HG02981 (cell line): ENCODE data around the gene APLP1.
"Not testable (repeated sequence)": the region's sequence is repeated elsewhere in the genome, so short reads cannot be mapped to it uniquely, and the experiment has no call there.

Experiments used
- ATAC-seq: cut with Tn5 transposase; IDR thresholded peaks from one replicate; pipeline ENCODE4 v1.9.1; 2021; ENCODE audit warnings: mild to moderate bottlenecking, moderate library complexity; ENCODE audit not compliant: unreplicated experiment

APLP1 gene

DNA sequence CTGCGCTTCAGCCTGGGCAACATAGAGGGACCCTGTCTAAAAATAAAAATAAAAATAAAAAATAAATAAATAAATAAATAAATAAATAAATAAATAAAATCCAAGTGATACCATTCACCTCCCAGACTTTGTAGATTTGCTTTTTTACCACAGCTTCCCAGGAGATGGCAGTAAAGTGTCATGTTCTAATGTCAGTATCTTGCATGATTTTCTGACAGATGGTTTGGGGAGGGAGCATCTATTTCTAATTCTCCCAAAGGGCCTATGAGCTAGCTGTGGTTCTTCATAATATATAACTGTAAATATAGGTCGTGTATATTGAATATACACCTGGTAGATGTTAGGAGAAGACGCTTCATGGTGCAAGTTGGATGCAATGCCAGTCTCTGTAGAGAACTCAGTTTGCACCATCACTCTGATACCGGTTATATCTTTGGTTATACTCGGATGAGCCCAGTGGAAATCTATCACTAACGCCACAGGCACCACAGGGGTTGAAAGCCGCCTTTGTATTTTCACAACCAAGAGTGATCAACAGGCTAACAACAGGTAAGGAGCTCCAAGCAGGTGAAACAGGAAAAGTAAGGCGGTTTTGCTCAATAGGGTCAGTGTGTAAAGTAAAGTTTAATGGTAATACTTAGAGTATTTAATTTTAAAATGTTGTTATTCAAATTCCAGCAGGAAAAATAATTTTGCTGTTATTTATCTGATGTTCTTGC is 13.9 kb downstream of the APLP1 start:
- no peak for ATAC-seq

DNA sequence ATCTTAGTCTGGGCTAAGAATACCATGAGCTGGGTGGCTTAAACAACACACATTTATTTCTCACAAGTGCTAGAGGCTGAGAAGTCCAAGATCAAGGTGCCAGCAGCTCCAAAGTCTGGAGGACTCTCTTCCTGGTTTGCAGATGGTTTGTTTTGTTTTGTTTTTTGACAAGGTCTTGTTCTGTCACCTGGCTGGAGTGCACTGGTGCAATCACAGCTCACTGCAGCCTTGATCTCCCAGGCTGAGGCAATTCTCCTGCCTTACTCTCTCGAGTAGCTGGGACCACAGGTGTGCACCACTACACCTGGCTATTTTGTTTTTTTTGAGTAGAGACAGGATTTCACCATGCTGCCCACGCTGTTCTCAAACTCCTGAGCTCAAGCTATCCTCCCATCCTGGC is 15.5 kb downstream of the APLP1 start:
- ATAC-seq: no peak

DNA sequence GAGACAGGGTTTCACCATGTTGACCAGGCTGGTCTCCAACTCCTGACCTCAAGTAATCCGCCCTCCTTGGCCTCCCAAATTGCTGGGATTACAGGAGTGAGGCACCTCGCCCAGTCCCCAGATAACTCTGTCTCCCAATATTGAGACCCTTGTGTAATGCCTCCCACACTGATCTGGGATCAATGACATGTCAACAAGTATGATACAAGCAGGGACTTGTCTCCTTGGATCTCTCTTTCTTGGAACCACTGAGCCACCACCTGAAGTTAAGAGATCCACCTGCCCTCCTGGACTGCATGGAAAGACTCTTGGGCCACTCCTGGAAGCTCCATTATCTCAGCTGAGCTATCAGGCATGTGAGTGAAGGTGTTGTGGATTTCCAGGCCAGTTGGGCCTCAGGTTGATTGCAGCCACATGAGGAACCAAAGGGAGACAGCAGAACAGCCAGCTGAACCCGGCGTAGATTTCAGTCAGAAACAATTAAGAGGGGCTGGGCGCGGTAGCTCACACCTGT is 16.9 kb downstream of the APLP1 start:
- ATAC-seq: no peak

DNA sequence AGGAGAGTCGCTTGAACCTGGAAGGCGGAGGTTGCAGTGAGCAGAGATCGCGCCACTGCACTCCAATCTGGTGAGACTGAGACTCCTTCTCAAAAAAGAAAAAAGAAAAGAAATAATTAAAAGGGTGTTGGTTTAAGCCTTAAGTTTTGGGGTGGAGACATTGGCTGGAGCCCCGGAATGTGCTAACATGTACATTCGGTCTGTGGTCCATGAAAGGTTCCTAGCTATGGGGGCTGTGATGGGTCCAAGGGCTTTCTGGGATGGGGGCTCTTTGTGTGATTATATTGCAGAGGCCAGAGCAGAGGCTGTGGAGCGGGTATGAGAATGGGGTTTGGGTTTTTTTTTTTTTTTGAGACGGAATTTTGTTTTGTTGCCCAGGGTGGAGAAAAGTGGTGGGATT is 17.5 kb downstream of the APLP1 start:
- ATAC-seq: no peak

DNA sequence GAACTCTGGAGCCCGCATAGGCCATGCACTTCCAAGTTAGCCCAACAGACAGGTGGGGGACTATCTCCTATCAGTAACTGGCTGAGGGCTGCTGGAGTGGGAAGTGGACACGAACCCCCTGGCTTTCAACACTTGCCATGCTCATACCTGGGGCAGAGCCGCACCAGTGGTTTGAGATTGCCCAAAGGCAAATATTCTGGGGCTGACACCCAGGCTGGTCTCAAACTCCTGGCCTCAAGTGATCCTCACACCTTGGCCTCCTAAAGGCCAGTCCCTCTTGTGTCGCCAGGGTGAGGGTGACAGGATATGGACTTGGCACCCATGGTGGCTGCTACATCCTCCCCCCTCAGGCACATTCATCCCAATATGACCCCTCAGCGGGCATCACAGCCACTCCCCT is 18.8 kb downstream of the APLP1 start:
- ATAC-seq: no peak

DNA sequence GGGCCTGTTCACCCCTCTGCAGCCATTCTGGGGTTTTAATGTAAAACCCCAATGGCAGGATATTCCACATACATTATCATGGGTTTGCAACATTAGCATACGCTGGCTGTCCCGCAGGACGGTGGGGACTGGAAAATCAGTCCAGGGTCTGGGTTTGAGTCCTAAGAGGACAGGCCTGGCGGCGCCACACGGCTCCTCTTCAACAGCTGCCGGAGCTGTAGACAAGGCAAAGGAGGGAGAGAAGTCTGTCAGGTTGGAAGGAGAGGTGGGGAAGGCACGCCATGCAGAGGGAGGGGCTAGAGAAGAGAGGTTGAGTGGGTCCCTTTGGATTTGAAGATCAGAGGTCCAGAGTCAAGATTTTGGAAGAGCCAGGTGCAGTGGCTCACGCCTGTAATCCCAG is 20.0 kb downstream of the APLP1 start:
- ATAC-seq: no peak

DNA sequence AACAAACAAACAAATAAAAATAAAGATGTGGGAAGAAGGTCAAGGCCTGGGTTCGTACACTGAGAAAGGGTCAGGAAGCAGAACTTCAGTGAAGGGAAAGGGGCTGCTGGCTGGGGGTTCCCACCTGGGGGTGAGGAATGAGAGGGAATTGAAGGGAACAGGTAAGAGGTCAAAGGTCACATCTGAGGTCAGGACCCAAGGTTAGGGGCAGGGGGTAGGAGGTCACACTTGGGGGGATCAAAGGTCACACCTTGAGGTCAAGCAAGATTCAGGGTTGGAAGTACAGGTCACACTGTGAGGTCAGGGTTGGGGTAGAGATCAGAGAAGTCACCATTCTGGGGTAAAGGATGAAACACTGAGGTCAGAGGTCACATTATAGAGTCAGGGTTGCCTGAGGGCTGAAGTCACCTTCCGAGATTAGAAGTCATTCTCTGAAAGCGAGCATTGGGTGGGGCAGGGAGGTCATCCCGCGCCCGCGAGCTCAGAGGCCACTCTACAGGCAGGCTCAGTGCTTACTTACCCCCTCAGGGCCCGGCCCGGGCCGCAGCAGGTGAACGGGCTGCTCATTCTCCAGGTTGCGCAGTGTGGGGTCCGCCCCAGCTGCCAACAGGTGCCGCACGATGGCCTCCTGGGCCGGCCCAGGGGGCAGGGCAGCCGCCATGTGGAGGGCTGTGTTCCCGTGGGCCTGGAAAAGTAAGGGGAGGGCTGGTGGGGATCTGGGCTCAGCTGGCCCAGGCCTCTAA is 21.2 kb downstream of the APLP1 start:
- ATAC-seq: no peak

DNA sequence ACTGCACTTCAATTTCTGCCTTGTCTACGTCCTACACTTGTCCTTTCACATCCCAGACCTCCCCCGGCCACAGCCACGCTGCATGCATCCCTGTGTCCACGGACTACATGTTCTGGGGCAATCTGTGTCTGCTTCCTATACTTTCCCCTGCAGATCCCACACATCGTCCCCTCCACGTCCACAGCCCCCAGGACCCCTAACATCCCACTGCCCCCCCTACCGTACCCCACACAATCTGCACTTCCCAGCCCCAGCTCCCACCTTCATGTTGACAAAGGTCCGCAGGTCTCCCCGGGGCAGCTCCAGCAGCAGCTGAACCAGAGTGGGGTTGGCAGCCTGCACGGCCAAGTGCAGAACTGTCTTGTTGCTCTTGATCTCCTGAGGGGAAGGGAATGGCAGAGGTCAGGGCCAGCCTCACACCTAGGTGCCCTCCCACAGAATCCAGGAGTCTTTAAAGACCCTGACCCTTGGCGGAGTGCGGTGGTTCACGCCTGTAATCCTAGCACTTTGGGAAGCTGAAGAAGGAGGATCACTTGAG is 21.8 kb downstream of the APLP1 start:
- no peak for ATAC-seq

DNA sequence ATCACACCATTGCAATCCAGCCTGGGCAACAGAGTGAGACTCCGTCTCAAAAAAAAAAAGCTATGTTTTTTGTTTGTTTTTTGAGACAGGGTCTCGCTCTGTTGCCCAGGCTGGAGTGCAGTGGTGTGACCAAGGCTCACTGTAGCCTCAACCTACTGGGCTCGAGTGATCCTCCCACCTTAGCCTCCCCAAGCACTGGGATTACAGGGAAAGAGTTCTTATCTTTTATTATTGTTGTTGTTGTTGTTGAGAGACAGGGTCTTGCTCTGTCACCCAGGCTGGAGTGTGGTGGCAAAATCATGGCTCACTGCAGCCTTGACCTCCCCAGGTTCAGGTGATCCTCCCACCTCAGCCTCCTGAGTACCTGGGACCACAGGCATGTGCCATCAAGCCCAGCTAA is 23.4 kb downstream of the APLP1 start:
- ATAC-seq: not testable (repeated sequence)

DNA sequence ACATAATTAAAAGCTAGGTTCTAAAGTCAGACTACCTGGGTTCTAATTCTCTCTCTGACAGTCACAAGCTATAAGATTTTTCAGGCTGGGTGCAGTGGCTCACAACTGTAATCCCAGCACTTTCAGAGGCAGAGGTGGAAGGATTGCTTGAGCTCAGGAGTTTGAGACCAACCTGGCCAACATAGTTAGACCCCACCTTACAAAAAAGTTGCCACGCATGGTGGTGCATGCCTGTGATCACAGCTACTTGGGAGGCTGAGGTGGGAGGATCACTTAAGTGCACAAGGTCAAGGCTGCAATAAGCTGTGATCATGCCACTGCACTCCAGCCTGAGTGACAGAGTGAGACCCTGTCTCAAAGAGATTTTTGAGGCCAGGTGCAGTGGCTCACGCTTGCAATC is 26.0 kb downstream of the APLP1 start:
- ATAC-seq: no peak

DNA sequence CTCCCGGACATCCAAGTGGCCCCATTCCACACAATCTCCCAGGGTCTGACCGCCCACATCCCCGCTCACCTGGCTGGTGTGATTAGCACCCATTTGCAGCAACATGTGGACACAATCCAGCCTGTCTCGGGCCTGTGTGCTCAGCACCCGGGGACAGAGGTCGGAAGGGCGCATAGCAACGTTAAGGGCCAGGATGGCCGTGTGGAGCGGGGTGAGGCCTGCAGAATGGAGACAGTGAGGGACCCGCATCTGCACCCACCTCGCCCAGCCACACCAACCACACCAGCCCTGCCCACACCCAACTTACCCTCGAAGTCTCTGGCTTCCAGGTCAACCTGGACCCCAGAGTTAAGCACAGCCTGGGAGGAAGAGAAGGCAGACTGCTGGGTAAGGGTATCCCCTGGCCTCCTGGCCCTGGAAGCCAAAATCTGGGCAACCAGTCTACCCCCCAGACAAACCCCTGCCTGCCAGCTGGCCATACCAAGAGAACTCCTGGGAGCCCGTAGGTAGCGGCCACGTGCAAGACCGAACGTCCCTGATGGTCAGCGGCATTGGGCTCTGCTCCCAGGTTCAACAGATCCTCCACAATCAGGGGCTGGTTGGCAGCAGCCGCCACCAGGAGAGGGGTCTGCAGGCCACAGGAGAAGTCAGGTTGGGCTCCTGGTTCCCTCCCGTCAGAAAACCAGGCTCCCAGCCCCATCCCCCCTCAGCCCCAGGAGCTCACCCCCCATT is 27.7 kb downstream of the APLP1 start:
- ATAC-seq: no peak

DNA sequence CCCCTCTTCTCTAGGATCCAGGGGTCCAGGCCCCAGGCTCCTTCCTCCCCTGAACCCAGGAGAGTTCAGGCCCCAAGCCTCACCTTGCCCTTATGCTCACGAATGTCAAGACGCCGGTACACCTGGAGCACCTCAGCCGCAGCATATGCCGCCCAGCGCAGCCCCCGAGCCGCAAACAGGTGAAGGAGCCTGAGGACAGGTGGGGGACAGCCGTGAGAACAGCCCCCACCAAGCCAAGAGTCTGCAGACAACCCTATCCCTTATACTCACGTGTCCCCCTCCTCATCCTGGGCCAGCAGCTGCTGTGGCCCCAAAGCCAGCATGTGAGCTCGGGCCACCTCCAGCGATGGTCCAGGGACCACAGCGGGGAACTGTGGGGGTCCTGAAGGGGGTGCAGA is 28.3 kb downstream of the APLP1 start:
- no peak for ATAC-seq

DNA sequence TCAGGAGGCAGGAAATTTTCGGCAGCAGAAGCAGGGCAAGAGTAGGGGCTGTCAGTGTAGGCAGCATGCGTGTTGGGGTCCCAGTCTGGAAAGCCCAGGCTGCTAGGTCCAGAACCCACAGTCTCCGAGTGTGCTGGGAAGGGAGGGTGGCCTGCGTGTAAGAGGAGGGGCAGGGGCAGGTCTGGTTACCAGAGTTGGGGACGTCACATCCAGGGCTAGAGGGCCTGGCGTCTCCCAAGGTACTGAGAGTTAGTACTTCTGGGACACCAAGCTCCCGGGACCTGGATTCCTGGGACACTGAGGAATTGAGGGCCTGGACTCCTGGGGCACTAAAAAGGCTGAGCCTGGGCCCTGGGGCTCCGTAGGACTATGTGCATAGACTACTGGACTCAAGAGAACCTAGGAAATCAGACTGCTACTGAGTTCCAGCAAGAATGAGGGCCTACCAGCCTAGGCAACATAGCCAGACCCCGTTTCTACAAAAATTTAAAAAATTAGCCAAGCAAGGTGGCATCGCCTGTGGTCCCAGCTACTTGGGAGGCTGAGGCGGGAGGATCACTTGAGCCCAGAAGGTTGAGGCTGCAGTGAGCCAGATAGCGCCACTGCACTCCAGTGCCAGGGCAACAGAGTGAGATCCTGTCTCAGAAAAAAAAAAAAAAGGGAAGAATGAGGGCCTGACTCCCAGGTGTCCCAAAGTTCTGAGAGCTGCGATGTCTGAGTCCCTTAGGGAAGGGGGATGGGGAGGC is 29.5 kb downstream of the APLP1 start:
- no peak for ATAC-seq

DNA sequence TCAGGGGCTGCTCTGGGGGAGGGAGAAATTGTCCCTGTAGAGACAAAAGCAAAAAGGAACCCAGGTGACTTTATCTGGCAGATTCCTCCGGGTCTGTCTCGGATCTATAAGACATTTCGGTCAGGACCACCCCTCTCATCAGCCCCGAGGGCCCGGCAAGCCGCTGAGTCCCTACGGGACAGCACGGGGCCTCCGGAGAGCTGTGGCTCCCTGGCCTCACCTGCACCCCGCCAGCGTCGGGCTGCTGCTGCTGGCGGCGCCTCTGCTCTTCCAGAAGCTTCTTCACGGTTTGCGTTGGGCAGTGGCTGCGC is 30.1 kb downstream of the APLP1 start:
- ATAC-seq: no peak

DNA sequence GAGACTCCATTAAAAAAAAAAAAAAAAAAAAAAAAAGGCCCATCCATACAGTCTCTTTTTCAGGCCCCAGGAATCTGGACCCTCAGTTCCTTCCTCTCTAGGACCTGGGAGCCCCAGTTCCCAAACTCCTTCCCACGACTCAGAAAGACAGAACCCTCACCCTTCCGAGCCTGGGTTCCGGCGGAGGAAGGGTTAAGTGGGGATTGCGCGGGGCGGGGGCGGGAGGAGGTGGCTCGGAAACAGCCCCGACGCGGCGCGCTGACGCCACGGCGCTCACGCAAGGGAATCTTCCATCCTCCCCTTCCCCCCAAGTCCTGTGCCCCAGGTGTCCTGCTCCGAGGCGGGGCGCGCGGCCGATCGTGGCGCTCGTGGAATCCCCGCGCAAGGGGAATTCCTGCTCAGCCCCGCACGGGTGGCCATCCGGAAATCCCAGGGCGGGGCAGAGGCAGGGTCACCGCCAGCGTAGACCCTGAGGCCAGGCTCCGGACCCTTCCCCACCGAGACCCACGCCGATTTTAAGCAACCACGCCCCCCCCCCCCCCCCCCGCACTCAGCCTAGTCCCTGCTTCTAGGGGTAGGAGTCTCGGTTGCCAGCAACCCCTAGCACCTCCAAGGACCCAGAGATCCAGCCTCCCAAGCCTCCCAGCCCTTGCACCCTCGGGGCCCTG is 31.3 kb downstream of the APLP1 start:
- peak; percentile 38 for ATAC-seq

DNA sequence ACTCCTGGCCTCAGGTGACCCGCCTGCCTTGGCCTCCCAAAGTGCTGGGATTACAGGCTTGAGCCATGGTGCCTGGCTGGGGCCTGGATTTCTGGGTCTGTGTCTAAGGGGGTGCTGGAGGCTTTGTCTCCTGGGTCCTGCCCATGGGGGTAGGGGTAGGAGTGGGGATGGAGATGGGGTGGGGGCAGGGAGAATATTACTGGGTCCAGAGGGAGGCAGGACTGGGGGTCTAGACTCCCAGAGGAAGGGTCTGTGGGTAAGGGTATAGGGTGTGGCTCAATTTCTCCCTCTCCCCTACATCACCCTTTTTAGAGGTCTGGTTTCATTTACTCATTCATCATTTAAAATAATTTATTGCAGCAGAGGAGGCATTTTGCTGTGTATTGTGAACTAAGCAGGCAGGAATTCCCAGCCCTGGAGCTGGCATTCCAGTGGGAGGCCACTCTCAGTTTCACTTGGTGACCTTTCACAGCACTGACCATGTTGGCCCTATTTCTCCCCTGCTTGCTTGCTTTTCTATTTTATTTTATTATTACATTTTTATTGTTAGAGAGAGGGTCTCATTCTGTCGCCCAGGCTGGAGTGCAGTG is 32.8 kb downstream of the APLP1 start:
- ATAC-seq: no peak

DNA sequence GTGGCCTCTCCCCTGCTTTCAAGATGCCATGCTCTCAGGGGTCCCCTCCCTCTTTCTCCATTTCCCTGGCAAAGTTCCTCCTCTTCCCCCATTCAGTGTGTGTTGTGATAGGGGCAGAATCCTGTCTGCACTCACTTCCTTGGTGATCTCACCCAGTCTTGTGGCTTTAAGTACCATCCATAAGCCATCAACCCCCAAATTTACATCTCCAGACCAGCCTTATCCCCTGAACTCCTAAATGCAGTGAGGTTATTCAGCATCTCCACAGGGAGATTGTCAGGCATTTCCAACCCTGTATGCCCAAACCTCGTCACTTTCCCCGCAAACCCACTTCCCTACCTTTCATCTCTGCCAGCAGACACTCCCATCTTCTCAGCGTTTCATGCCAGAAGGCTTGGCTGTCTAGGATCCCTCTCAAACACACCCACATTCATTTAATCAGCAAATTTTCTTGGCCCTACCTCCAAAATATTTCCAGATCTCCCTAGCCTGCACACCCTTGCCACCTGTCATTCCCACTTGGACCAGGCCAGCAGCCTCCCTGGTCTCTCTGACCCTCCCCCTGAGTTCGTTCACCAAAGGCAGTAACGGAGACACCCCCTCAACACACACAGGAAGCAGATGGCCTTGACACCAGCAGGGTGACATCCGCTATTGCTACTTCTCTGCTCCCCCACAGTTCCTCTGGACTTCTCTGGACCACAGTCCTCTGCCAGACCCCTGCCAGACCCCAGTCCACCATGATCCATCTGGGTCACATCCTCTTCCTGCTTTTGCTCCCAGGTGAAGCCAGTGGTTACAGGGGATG is 33.7 kb downstream of the APLP1 start, which contains the start of gene HCST:
TSS of gene HCST (plus strand) at position 676 of the 808 bp plus-strand sequence. CDS start at position 741, 65 bp downstream.
- ATAC-seq: no peak

DNA sequence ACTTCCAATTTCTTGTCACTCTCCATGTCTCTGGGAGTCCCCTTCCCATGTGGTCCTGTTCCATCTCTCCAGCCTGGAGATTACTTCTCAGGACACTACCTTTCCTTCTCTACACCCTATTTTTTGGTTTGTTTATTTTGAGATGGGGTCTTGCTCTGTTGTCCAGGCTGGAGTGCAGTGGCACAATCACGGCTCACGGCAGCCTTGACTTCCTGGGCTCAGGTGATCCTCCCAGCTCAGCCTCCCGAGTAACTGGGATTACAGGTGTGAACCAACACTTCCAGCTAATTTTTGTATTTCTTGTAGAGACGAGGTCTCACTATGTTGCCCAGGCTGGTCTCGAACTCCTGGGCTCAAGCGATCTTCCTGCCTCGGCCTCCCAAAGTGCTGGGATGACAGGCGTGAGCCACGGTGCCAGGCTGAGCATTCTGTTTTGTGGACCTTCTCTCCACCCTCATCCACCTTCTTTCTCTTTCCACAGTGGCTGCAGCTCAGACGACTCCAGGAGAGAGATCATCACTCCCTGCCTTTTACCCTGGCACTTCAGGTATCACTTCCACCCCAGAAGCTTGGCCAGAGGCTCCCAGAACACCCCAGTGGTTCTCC is 34.6 kb downstream of the APLP1 start:
- ATAC-seq: no peak
